T-cell (primary cell): ENCODE data around the gene TMEM208. TPM values are rescaled to one million over a fixed set of nuclear protein-coding genes. Genes with fewer than 3 reads are reported as not detected.

Experiments
- ATAC-seq, 4 experiments: fragments of 200-7000 bp in 3 of 4; fragments of 150-1000 bp in 1 of 4; cut with Tn5 transposase; replicated peaks in 1 of 4; 1 replicate in 3 of 4; 2 replicates in 1 of 4; pipeline ENCODE4 v1.10.0; 2021; ENCODE audit warnings: moderate library complexity in 3 of 4, mild to moderate bottlenecking in 2 of 4, moderate number of reproducible peaks in 1 of 4
- CTCF ChIA-PET, 2 donors: fragments of 300-600 bp; sonication (Branson Sonifier 250); formaldehyde crosslinking; loops; one replicate each; lab custom pipeline; 2022; ENCODE audit warnings: antibody characterized with exemption in 2 of 2; lab: Charles Lee
- POLR2A ChIA-PET, 2 donors: fragments of 300-600 bp; sonication (Branson Sonifier 250); formaldehyde crosslinking; loops; one replicate each; lab custom pipeline; 2022; ENCODE audit warnings: antibody characterized with exemption in 2 of 2; lab: Charles Lee
- DNase-seq, 35 experiments: peaks; one replicate each; pipeline versions ENCODE4 v3.0.0 to v3.0.0-alpha.2; 2013 to 2023
- H3K27ac ChIP-seq: one replicate; pipeline ENCODE4 v1.5.1; 2013; ENCODE audit warnings: low read length
- H3K27me3 ChIP-seq, 2 experiments: replicated peaks in 1 of 2; 1 replicate in 1 of 2; 2 replicates in 1 of 2; pipeline versions ENCODE4 v1.6.1 to v1.7.0; 2013; ENCODE audit warnings: low read length in 1 of 2, mixed read lengths in 1 of 2; ENCODE audit not compliant: control insufficient read depth in 2 of 2, insufficient read depth in 2 of 2; ENCODE audit errors: extremely low read depth in 1 of 2
- H3K36me3 ChIP-seq, 2 donors: 1 replicate in 1 of 2; 2 replicates in 1 of 2; pipeline versions ENCODE4 v1.6.1 to v1.7.0; 2013; ENCODE audit warnings: low read length in 1 of 2; ENCODE audit not compliant: control insufficient read depth in 2 of 2, insufficient read depth in 1 of 2; ENCODE audit errors: extremely low read depth in 1 of 2
- H3K4me1 ChIP-seq, 2 experiments: 1 replicate in 1 of 2; 2 replicates in 1 of 2; pipeline versions ENCODE4 v1.6.1 to v1.7.0; 2013; ENCODE audit warnings: low read length in 2 of 2, mixed read lengths in 1 of 2; ENCODE audit not compliant: insufficient read depth in 2 of 2, control insufficient read depth in 1 of 2; ENCODE audit errors: extremely low read depth in 1 of 2
- H3K4me3 ChIP-seq, 2 donors: 1 replicate in 1 of 2; 2 replicates in 1 of 2; pipeline versions ENCODE4 v1.5.1 to v1.7.0; 2013; ENCODE audit warnings: mild to moderate bottlenecking in 2 of 2, low read length in 1 of 2, moderate library complexity in 1 of 2; ENCODE audit not compliant: control insufficient read depth in 1 of 2; ENCODE audit errors: extremely low read depth in 1 of 2
- H3K9me3 ChIP-seq: 2 replicates; pipeline ENCODE4 v1.7.0; 2013
- H3K27ac Mint-ChIP-seq, 2 donors: one replicate each; pipeline ENCODE4 v1.8.0; 2020 to 2021; ENCODE audit warnings: mild to moderate bottlenecking in 2 of 2, mixed read lengths in 2 of 2
- H3K27me3 Mint-ChIP-seq, 2 donors: one replicate each; pipeline ENCODE4 v1.8.0; 2021 to 2022; ENCODE audit warnings: mixed read lengths in 2 of 2
- H3K36me3 Mint-ChIP-seq: one replicate; pipeline ENCODE4 v1.8.0; 2021; ENCODE audit warnings: mixed read lengths
- H3K4me1 Mint-ChIP-seq, 3 donors: one replicate each; pipeline ENCODE4 v1.8.0; 2020 to 2022; ENCODE audit warnings: mixed read lengths in 3 of 3, mild to moderate bottlenecking in 1 of 3
- H3K4me3 Mint-ChIP-seq, 3 donors: one replicate each; pipeline ENCODE4 v1.8.0; 2020 to 2022; ENCODE audit warnings: mild to moderate bottlenecking in 3 of 3, mixed read lengths in 3 of 3, moderate library complexity in 3 of 3
- H3K9me3 Mint-ChIP-seq, 3 donors: one replicate each; pipeline ENCODE4 v1.8.0; 2020 to 2022; ENCODE audit warnings: mixed read lengths in 3 of 3
- WGBS: methylation state at CpG from one replicate; pipeline ENCODE4 v1.1.5; 2013; ENCODE audit warnings: missing lambda C conversion rate; ENCODE audit not compliant: insufficient coverage; 5-methylcytosine and 5-hydroxymethylcytosine counted together
- total RNA-seq, 35 experiments: library from RNA in 6 of 35; stranded (reverse) in 6 of 35; fragments of 120-200 nt in 1 of 35; gene quantifications; one replicate each; pipeline versions ENCODE4 v1.2.1 to v1.2.4 and lab custom pipeline; 2013 to 2026

TMEM208 gene
- total RNA-seq, 5 donors from 2014 or later (not counting 1 experiment from before 2014, with no cell fraction given) = 28.5 to 40.3 (median 34.8) TPM

GRCh38 chr16:67260426-67261063 lies 33.6 kb downstream of the TMEM208 start:
- CTCF ChIA-PET = interaction anchor here (0.7 to 1.1 kb wide), 4 partner anchors 13 to 1955 kb away, joined by 5 to 10 read pairs (median 6); no protein-coding TSS in a partner anchor
- Histone ChIP-seq H3K36me3 (no peaks in the 10 kb centered on the region), H3K4me1 (no peaks in the 10 kb centered on the region), H3K4me3 (no peak overlapping the region), H3K27me3 (peaks cover 0 to 52% of the 10 kb centered on the region in 2 experiments), H3K27ac (no peak overlapping the region), H3K9me3 (no peaks in the 10 kb centered on the region)
- Mint-ChIP-seq H3K4me3 (no peak overlapping the region), H3K27me3 (peaks cover 23 to 24% of the 10 kb centered on the region in 2 donors), H3K27ac (no peak overlapping the region), H3K4me1 (no peaks in the 10 kb centered on the region), H3K9me3 (no peaks in the 10 kb centered on the region), H3K36me3 (no peaks in the 10 kb centered on the region)
- 85% methylated on average over 4 of the region's 4 CpGs for WGBS
- ATAC-seq (no peak), DNase-seq (peak in 2 of 35 experiments; percentile 19 to 38)
- POLR2A ChIA-PET = no interaction called here

- ChIA-PET CTCF (no interaction called here), POLR2A (no interaction called here)
- Histone ChIP-seq H3K36me3 (no peaks in the 10 kb centered on the region), H3K27me3 (peaks cover 0 to 34% of the 10 kb centered on the region in 2 experiments), H3K9me3 (no peaks in the 10 kb centered on the region), H3K4me3 (no peak overlapping the region), H3K4me1 (no peaks in the 10 kb centered on the region), H3K27ac (no peak overlapping the region)
- DNase-seq = no peak
- WGBS = 79% methylated on average over 2 of the region's 3 CpGs
- Mint-ChIP-seq H3K4me3 (no peak overlapping the region), H3K9me3 (no peaks in the 10 kb centered on the region), H3K27ac (no peak overlapping the region), H3K4me1 (no peaks in the 10 kb centered on the region), H3K36me3 (no peaks in the 10 kb centered on the region), H3K27me3 (peaks cover 14 to 23% of the 10 kb centered on the region in 2 donors)
- ATAC-seq = no peak
These were observed 36.3 kb downstream of the TMEM208 start for GRCh38 chr16:67263201-67263600.

- no peaks in the 10 kb centered on the region for H3K9me3 Mint-ChIP-seq
- ChIA-PET CTCF (no interaction called here), POLR2A (no interaction called here)
- Histone ChIP-seq H3K4me3 (no peak overlapping the region), H3K9me3 (no peaks in the 10 kb centered on the region), H3K27me3 (peaks cover 0 to 29% of the 10 kb centered on the region in 2 experiments), H3K36me3 (no peaks in the 10 kb centered on the region), H3K4me1 (no peaks in the 10 kb centered on the region), H3K27ac (no peak overlapping the region)
- no peak overlapping the region for H3K27ac Mint-ChIP-seq
- no peaks in the 10 kb centered on the region for H3K36me3 Mint-ChIP-seq
- no peaks in the 10 kb centered on the region for H3K4me1 Mint-ChIP-seq
- peaks cover 14 to 23% of the 10 kb centered on the region in 2 donors for H3K27me3 Mint-ChIP-seq
- DNase-seq (no peak), ATAC-seq (no peak)
- no peak overlapping the region for H3K4me3 Mint-ChIP-seq
- 96% methylated on average over 8 of the region's 9 CpGs for WGBS
These were observed 37.3 kb downstream of the TMEM208 start for GRCh38 chr16:67264277-67264676.

GRCh38 chr16:67264866-67265265 lies 37.9 kb downstream of the TMEM208 start:
- Mint-ChIP-seq H3K27me3 (peaks cover 14 to 23% of the 10 kb centered on the region in 2 donors), H3K36me3 (no peaks in the 10 kb centered on the region), H3K27ac (no peak overlapping the region), H3K4me1 (no peaks in the 10 kb centered on the region), H3K9me3 (no peaks in the 10 kb centered on the region), H3K4me3 (no peak overlapping the region)
- DNase-seq = no peak
- H3K4me3 ChIP-seq = no peak overlapping the region
- 93% methylated on average over 5 of the region's 5 CpGs for WGBS
- H3K4me1 ChIP-seq = no peaks in the 10 kb centered on the region
- ATAC-seq = no peak
- no peaks in the 10 kb centered on the region for H3K36me3 ChIP-seq
- ChIA-PET CTCF (no interaction called here), POLR2A (no interaction called here)
- H3K9me3 ChIP-seq = no peaks in the 10 kb centered on the region
- no peak overlapping the region for H3K27ac ChIP-seq
- peaks cover 0 to 27% of the 10 kb centered on the region in 2 experiments for H3K27me3 ChIP-seq

GRCh38 chr16:67265834-67266233 lies 38.9 kb downstream of the TMEM208 start:
- Histone ChIP-seq H3K9me3 (no peaks in the 10 kb centered on the region), H3K36me3 (no peaks in the 10 kb centered on the region), H3K4me3 (no peak overlapping the region), H3K27me3 (peaks cover 0 to 27% of the 10 kb centered on the region in 2 experiments), H3K27ac (no peak overlapping the region), H3K4me1 (no peaks in the 10 kb centered on the region)
- no peaks in the 10 kb centered on the region for H3K36me3 Mint-ChIP-seq
- H3K4me1 Mint-ChIP-seq = no peaks in the 10 kb centered on the region
- no peak for DNase-seq
- no peak overlapping the region for H3K27ac Mint-ChIP-seq
- no peak for ATAC-seq
- H3K4me3 Mint-ChIP-seq = no peak overlapping the region
- H3K9me3 Mint-ChIP-seq = no peaks in the 10 kb centered on the region
- WGBS = 65% methylated on average over 4 of the region's 8 CpGs
- peaks cover 14 to 19% of the 10 kb centered on the region in 2 donors for H3K27me3 Mint-ChIP-seq
- CTCF ChIA-PET = no interaction called here
- POLR2A ChIA-PET = no interaction called here

GRCh38 chr16:67268136-67268579 lies 41.2 kb downstream of the TMEM208 start:
- ATAC-seq = no peak
- Mint-ChIP-seq H3K27ac (no peak overlapping the region), H3K27me3 (peaks cover 5% of the 10 kb centered on the region in 2 donors), H3K4me3 (no peak overlapping the region), H3K9me3 (no peaks in the 10 kb centered on the region), H3K4me1 (no peaks in the 10 kb centered on the region), H3K36me3 (no peaks in the 10 kb centered on the region)
- 100% methylated on average over 1 of the region's 5 CpGs for WGBS
- no peaks in the 10 kb centered on the region for H3K4me1 ChIP-seq
- no peaks in the 10 kb centered on the region for H3K9me3 ChIP-seq
- peaks cover 0 to 20% of the 10 kb centered on the region in 2 experiments for H3K27me3 ChIP-seq
- ChIA-PET POLR2A (interaction anchor here in 1 of 2 donors (0.6 kb wide), 1 partner anchor 28 kb away, joined by 5 read pairs; no protein-coding TSS in a partner anchor), CTCF (interaction anchor here in 1 of 2 donors (0.7 kb wide), 1 partner anchor 124 kb away, joined by 6 read pairs; no protein-coding TSS in a partner anchor)
- no peak for DNase-seq
- no peak overlapping the region for H3K4me3 ChIP-seq
- no peaks in the 10 kb centered on the region for H3K36me3 ChIP-seq
- no peak overlapping the region for H3K27ac ChIP-seq
